Endothelial cell of umbilical vein (primary cell): ENCODE results near the gene IER3IP1. TPM values are rescaled to one million over a fixed set of nuclear protein-coding genes. Genes with fewer than 3 reads are reported as not detected.
A peak's percentile ranks its signal among the peaks of the same experiment; 100 is the strongest.

Source experiments
- BruUV-seq: library from RNA; stranded (reverse); fragments of 400-500 nt; replicated peaks from 2 replicates; lab custom pipeline; 2021; lab: Mats Ljungman, UMichigan
- CTCF ChIA-PET: fragments of 300-600, 350-600 bp; sonication (Branson Sonifier 250); formaldehyde crosslinking; loops from one replicate; lab custom pipeline; 2021; ENCODE audit warnings: antibody characterized with exemption, inconsistent platforms; lab: Charles Lee
- POLR2A ChIA-PET: fragments of 300-600, 350-600 bp; sonication (Branson Sonifier 250); formaldehyde crosslinking; loops from one replicate; lab custom pipeline; 2021; ENCODE audit warnings: antibody characterized with exemption, inconsistent platforms; lab: Charles Lee
- DNase-seq: peaks from one replicate; pipeline ENCODE4 v3.0.0-alpha.2; 2011; ENCODE audit warnings: low read depth, low spot score
- FAIRE-seq: peaks from 2 replicates; lab custom pipeline; 2011; peaks lifted over from hg19 to GRCh38; lab: Jason Lieb, UNC
- H2AFZ ChIP-seq: 2 replicates; pipeline ENCODE4 v1.6.0; 2012; ENCODE audit warnings: low read depth, low read length, control low read depth, inconsistent platforms
- H3K27ac ChIP-seq: 2 replicates; pipeline ENCODE4 v1.5.1; 2011; ENCODE audit warnings: low read depth, mild to moderate bottlenecking, control low read depth, low read length, moderate library complexity; ENCODE audit not compliant: insufficient read depth
- H3K27me3 ChIP-seq, 2 experiments: 2 replicates each; pipeline versions ENCODE4 v1.6.0 to v1.6.1; 2011; ENCODE audit warnings: low read length in 2 of 2, mixed read lengths in 1 of 2; ENCODE audit not compliant: control insufficient read depth in 2 of 2, insufficient read depth in 2 of 2
- H3K36me3 ChIP-seq, 2 experiments: 2 replicates in 1 of 2; 3 replicates in 1 of 2; pipeline ENCODE4 v1.5.1; 2011; ENCODE audit warnings: low read length in 2 of 2, mild to moderate bottlenecking in 1 of 2, moderate library complexity in 1 of 2; ENCODE audit not compliant: control insufficient read depth in 2 of 2, insufficient read depth in 2 of 2; ENCODE audit errors: extremely low read depth in 1 of 2
- H3K4me1 ChIP-seq: 3 replicates; pipeline ENCODE4 v1.5.1; 2011; ENCODE audit warnings: mild to moderate bottlenecking, low read length; ENCODE audit not compliant: control insufficient read depth, insufficient read depth; ENCODE audit errors: extremely low read depth
- H3K4me2 ChIP-seq: 2 replicates; pipeline ENCODE4 v1.6.1; 2011; ENCODE audit warnings: low read length, control low read depth, mixed read lengths; ENCODE audit not compliant: insufficient read depth
- H3K4me3 ChIP-seq, 3 experiments: fragments of 200-600 bp in 1 of 3; sonication (generic), shearing (Covaris generic) in 1 of 3; replicated peaks in 1 of 3; 2 replicates each; pipeline ENCODE4 v1.5.1; 2011 to 2016; ENCODE audit warnings: control low read depth in 3 of 3, low read length in 3 of 3, mild to moderate bottlenecking in 2 of 3, inconsistent platforms in 1 of 3, low read depth in 1 of 3, moderate library complexity in 1 of 3; ENCODE audit not compliant: insufficient read depth in 1 of 3
- H3K79me2 ChIP-seq: 2 replicates; pipeline ENCODE4 v1.6.0; 2012; ENCODE audit warnings: low read length, inconsistent platforms; ENCODE audit not compliant: control insufficient read depth, insufficient read depth
- H3K9ac ChIP-seq: replicated peaks from 2 replicates; pipeline ENCODE3; 2011; ENCODE audit warnings: low read length, control low read depth; ENCODE audit not compliant: insufficient read depth; ENCODE audit errors: extremely low read depth
- H3K9me1 ChIP-seq: replicated peaks from 3 replicates; pipeline ENCODE4 v1.6.0; 2011; ENCODE audit warnings: mild to moderate bottlenecking, low read length; ENCODE audit not compliant: control insufficient read depth, insufficient read depth; ENCODE audit errors: extremely low read depth
- H3K9me3 ChIP-seq: replicated peaks from 2 replicates; pipeline ENCODE4 v1.5.1; 2012; ENCODE audit warnings: low read length, inconsistent platforms; ENCODE audit not compliant: control insufficient read depth, insufficient read depth
- H4K20me1 ChIP-seq: replicated peaks from 2 replicates; pipeline ENCODE3; 2011; ENCODE audit warnings: mild to moderate bottlenecking, low read length; ENCODE audit not compliant: control insufficient read depth, insufficient read depth; ENCODE audit errors: extremely low read depth
- CTCF ChIP-seq, 2 donors: IDR thresholded peaks; 1 replicate in 1 of 2; 2 replicates in 1 of 2; pipeline ENCODE4 v1.5.1; 2011; ENCODE audit warnings: low read length in 2 of 2, mild to moderate bottlenecking in 2 of 2, moderate library complexity in 2 of 2, control low read depth in 1 of 2, inconsistent platforms in 1 of 2, low read depth in 1 of 2; ENCODE audit not compliant: insufficient read depth in 1 of 2; ENCODE audit errors: extremely low read depth in 1 of 2
- FOS ChIP-seq: IDR thresholded peaks from 2 replicates; pipeline ENCODE4 v1.6.1; 2011; ENCODE audit warnings: mild to moderate bottlenecking, low read length, moderate library complexity, borderline replicate concordance; ENCODE audit not compliant: insufficient read depth
- GATA2 ChIP-seq: IDR thresholded peaks from 2 replicates; pipeline ENCODE4 v1.7.0; 2011; ENCODE audit warnings: low read depth, mild to moderate bottlenecking, moderate library complexity, mixed read lengths, low read length; ENCODE audit not compliant: insufficient read length, insufficient read depth
- dilution Hi-C: fragments of 300-500 bp; cut with MboI; formaldehyde crosslinking; loops from one replicate; pipeline ENCODE4 v1.15.0; 2019; ENCODE audit warnings: low sequenced_read_pairs; ENCODE audit not compliant: extremely low pct_ligation_motif_present
- intact Hi-C: fragments of 100-400 bp; cut with micrococcal nuclease; formaldehyde crosslinking; loops from one replicate; pipeline ENCODE4 v1.10.0; 2022
- polyA plus RNA-seq, 4 experiments: library from polyadenylated mRNA; depleted of rRNA in 3 of 4; stranded (reverse) in 3 of 4; unstranded in 1 of 4; fragments of >200 nt; gene quantifications; 2 replicates each; pipeline versions ENCODE4 v1.2.1 to v1.2.3, GENCODE V29; 2011 to 2012; ENCODE audit warnings: missing spikeins in 1 of 4
- total RNA-seq: library from RNA; stranded (reverse); gene quantifications from 2 replicates; pipeline ENCODE4 v1.2.3, GENCODE V29; 2021

The IER3IP1 gene
- total and polyA plus RNA-seq, 2 donors (not counting 3 experiments of a cell fraction or from before 2014, with no cell fraction given), result 9.6 to 14.2 TPM

- H3K9me3 ChIP-seq, result no peaks in the 10 kb centered on the region
- H3K27me3 ChIP-seq, result peaks cover 0 to 3% of the 10 kb centered on the region in 2 experiments
- FAIRE-seq (peak; percentile 35), DNase-seq (peak; percentile 27)
- H3K4me2 ChIP-seq, result peak overlapping the region; percentile 96
- H3K79me2 ChIP-seq, result peaks cover 56% of the 10 kb centered on the region
- H4K20me1 ChIP-seq, result peaks cover 3% of the 10 kb centered on the region
- H3K4me3 ChIP-seq, result peak overlapping the region; percentile 95 to 97 (median 95)
- intact Hi-C loops, result no loop called here
- H3K9ac ChIP-seq, result peak overlapping the region; percentile 90
- dilution Hi-C loops, result no loop called here
- BruUV-seq, result TSS peak; percentile 31
- peak overlapping the region; percentile 95 for H2AFZ ChIP-seq
- ChIA-PET CTCF (no interaction called here), POLR2A (no interaction called here)
- peaks cover 17% of the 10 kb centered on the region for H3K4me1 ChIP-seq
- peak overlapping the region; percentile 64 for H3K27ac ChIP-seq
- TF ChIP-seq CTCF (IDR thresholded peaks at IDR 0.05; ENCODE audit: extremely low read depth in 1 of 2, insufficient read depth in 1 of 2, low read depth in 1 of 2, low read length in 2 of 2), result no peak
- TF ChIP-seq FOS, result no peak
- TF ChIP-seq GATA2, result no peak
- peaks cover 4% of the 10 kb centered on the region for H3K9me1 ChIP-seq
- H3K36me3 ChIP-seq, result no peaks in the 10 kb centered on the region
Measured at GRCh38 chr18:47175283-47175897, 774 bp downstream of the IER3IP1 start.

- Histone ChIP-seq H3K36me3 (no peaks in the 10 kb centered on the region), H3K79me2 (peaks cover 63% of the 10 kb centered on the region), H3K9me1 (peaks cover 4% of the 10 kb centered on the region), H3K4me1 (peaks cover 17% of the 10 kb centered on the region), H4K20me1 (peaks cover 3% of the 10 kb centered on the region), H3K9ac (peak overlapping the region; percentile 90), H3K4me2 (peak overlapping the region; percentile 96), H3K27me3 (no peaks in the 10 kb centered on the region), H2AFZ (no peak overlapping the region), H3K9me3 (no peaks in the 10 kb centered on the region), H3K27ac (peak overlapping the region; percentile 64), H3K4me3 (peak overlapping the region in 2 of 3 experiments; percentile 95 to 97)
- ChIA-PET CTCF (interaction anchor here (1.0 kb wide), 1 partner anchor 30 kb away, joined by 3 read pairs; no protein-coding TSS in a partner anchor), POLR2A (no interaction called here)
- intact Hi-C loops (no loop called here), dilution Hi-C loops (no loop called here)
- no peak for FAIRE-seq
- no peak for DNase-seq
- TF ChIP-seq CTCF (IDR thresholded peaks at IDR 0.05; ENCODE audit: extremely low read depth in 1 of 2, insufficient read depth in 1 of 2, low read depth in 1 of 2, low read length in 2 of 2), result no peak
- no TSS peak for BruUV-seq
Measured at GRCh38 chr18:47174545-47175116, 1.5 kb downstream of the IER3IP1 start.
